ENCODE data around the gene FAM170B. TPM values are rescaled to one million over a fixed set of nuclear protein-coding genes. Genes with fewer than 3 reads are reported as not detected.

The FAM170B gene
- total RNA-seq, 1 donor from 2014 or later, result not detected

DNA sequence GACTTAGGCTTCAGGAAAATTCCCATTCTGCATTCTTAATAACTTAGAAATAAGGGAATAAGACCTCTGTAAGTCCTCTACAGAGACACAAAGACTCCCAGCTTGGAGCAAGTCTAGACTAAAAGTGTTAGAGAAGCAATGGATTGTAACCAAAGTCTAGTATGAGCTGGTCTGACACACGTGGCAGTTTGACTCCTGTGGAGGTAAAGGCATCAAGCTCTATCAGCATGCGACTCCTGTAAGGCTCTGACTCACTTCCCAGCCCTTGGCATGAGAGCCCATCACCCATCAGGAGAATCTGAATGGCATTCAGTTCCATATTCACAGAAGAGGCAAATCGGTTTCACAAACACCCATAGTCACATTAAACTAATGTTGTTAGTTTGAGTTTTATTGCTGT, 14.1 kb downstream of the FAM170B start:
- DNase-seq (ENCODE audit: low read depth), result peak; percentile 61
- Histone ChIP-seq H3K27me3 (ENCODE audit: control insufficient read depth, insufficient read depth, low read length) (peaks cover 8% of the 10 kb centered on the region), H3K4me3 (ENCODE audit: low read depth, low read length) (no peak overlapping the region), H3K36me3 (ENCODE audit: control insufficient read depth, insufficient read depth, low read length) (no peaks in the 10 kb centered on the region)
- TF ChIP-seq CTCF (IDR thresholded peaks at IDR 0.05; ENCODE audit: insufficient read depth, low read length, poor library complexity, severe bottlenecking), result no peak

GRCh38 chr10:49118430-49119074, 15.3 kb downstream of the FAM170B start:
- H3K27me3 ChIP-seq (ENCODE audit: control insufficient read depth, insufficient read depth, low read length), result peaks cover 12% of the 10 kb centered on the region
- no peak for DNase-seq (ENCODE audit: low read depth)
- no peaks in the 10 kb centered on the region for H3K36me3 ChIP-seq (ENCODE audit: control insufficient read depth, insufficient read depth, low read length)
- TF ChIP-seq CTCF (IDR thresholded peaks at IDR 0.05; ENCODE audit: insufficient read depth, low read length, poor library complexity, severe bottlenecking), result no peak
- H3K4me3 ChIP-seq (ENCODE audit: low read depth, low read length), result no peak overlapping the region

GRCh38 chr10:49117376-49118070, 16.3 kb downstream of the FAM170B start:
- Histone ChIP-seq H3K27me3 (ENCODE audit: control insufficient read depth, insufficient read depth, low read length) (peaks cover 12% of the 10 kb centered on the region), H3K36me3 (ENCODE audit: control insufficient read depth, insufficient read depth, low read length) (no peaks in the 10 kb centered on the region), H3K4me3 (ENCODE audit: low read depth, low read length) (no peak overlapping the region)
- DNase-seq (ENCODE audit: low read depth), result no peak
- TF ChIP-seq CTCF (IDR thresholded peaks at IDR 0.05; ENCODE audit: insufficient read depth, low read length, poor library complexity, severe bottlenecking), result no peak

GRCh38 chr10:49116509-49117375, 17.1 kb downstream of the FAM170B start:
- TF ChIP-seq CTCF (IDR thresholded peaks at IDR 0.05; ENCODE audit: insufficient read depth, low read length, poor library complexity, severe bottlenecking), result no peak
- Histone ChIP-seq H3K4me3 (ENCODE audit: low read depth, low read length) (no peak overlapping the region), H3K36me3 (ENCODE audit: control insufficient read depth, insufficient read depth, low read length) (no peaks in the 10 kb centered on the region), H3K27me3 (ENCODE audit: control insufficient read depth, insufficient read depth, low read length) (peaks cover 12% of the 10 kb centered on the region)
- no peak for DNase-seq (ENCODE audit: low read depth)

DNA sequence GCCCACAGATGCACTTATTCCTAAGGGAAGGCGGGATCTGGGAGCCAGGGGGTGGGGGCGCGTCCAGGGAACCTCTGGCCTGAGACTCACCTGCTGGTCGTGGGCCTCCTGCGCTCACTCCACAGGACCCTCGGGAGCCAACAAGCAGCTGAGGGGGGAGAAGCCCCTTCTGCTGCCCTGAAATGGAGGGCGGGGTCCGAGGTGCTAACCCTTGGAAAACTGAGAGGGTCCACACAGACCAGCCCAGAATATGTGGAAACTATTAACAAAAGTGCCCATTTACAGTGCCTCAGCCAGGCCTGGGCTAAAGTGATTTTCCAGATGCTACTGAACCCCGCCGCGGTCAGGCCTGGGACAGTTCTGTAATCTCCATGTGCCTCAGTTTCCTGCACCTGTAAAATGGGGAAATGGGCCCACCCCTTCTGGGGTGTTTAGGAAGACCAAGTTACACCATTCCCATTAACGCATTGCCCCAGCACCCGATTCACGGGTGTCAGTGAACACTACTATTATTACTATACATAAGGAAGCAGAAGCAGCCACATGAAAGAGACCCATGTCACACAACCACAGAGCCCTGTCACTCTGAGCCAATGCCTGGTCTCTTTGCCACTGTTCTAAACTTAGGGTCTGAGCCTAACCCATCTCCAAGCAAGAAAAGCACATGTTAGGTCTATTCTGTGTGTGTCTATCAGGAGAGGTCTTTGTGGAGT, 17.9 kb downstream of the FAM170B start:
- Histone ChIP-seq H3K36me3 (ENCODE audit: control insufficient read depth, insufficient read depth, low read length) (no peaks in the 10 kb centered on the region), H3K4me3 (ENCODE audit: low read depth, low read length) (no peak overlapping the region), H3K27me3 (ENCODE audit: control insufficient read depth, insufficient read depth, low read length) (peaks cover 14% of the 10 kb centered on the region)
- DNase-seq (ENCODE audit: low read depth), result no peak
- no peak for TF ChIP-seq CTCF (IDR thresholded peaks at IDR 0.05; ENCODE audit: insufficient read depth, low read length, poor library complexity, severe bottlenecking)
